HFFc6 (cell line): ENCODE results near the gene RBM19. TPM values are rescaled to one million over a fixed set of nuclear protein-coding genes. Genes with fewer than 3 reads are reported as not detected.

Experiments used
- DNase-seq: peaks from one replicate; pipeline ENCODE4 v3.0.0-alpha.2; 2018
- H3K27ac Mint-ChIP-seq: 2 replicates; pipeline ENCODE4 v1.8.0; 2020; ENCODE audit warnings: mild to moderate bottlenecking, mixed read lengths
- H3K27me3 Mint-ChIP-seq: 2 replicates; pipeline ENCODE4 v1.8.0; 2021; ENCODE audit warnings: mild to moderate bottlenecking, moderate library complexity, mixed read lengths; ENCODE audit not compliant: insufficient read depth
- H3K36me3 Mint-ChIP-seq: 2 replicates; pipeline ENCODE4 v1.8.0; 2021; ENCODE audit warnings: low read depth, mixed read lengths
- H3K4me1 Mint-ChIP-seq: 2 replicates; pipeline ENCODE4 v1.8.0; 2020; ENCODE audit warnings: low read depth, mixed read lengths
- H3K4me3 Mint-ChIP-seq: 2 replicates; pipeline ENCODE4 v1.8.0; 2020; ENCODE audit warnings: mild to moderate bottlenecking, moderate library complexity, mixed read lengths
- H3K9me3 Mint-ChIP-seq: 2 replicates; pipeline ENCODE4 v1.8.0; 2020; ENCODE audit warnings: mild to moderate bottlenecking, mixed read lengths
- CTCF ChIP-seq: fragments of 200-600 bp; sonication (generic); IDR thresholded peaks from 2 replicates; pipeline ENCODE4 v1.5.0; 2021; ENCODE audit warnings: antibody characterized with exemption, mild to moderate bottlenecking
- total RNA-seq, 6 experiments: library from RNA; stranded (reverse); fragmentation: NEBNext Ultra II Directional; extraction: Animal tissue kit (Norgen Biotek cat#: 25700); gene quantifications; 2 replicates in 1 of 6; 3 replicates in 5 of 6; pipeline ENCODE4 v1.2.3, GENCODE V29; 2021

Gene RBM19
- total RNA-seq, 6 experiments from 2014 or later = 27.8 to 34.8 (median 29.8) TPM

GRCh38 chr12:113889076-113889475 is 77.0 kb downstream of the RBM19 start:
- Mint-ChIP-seq H3K4me1 (peaks cover 30% of the 10 kb centered on the region), H3K27me3 (peaks cover 3% of the 10 kb centered on the region)

GRCh38 chr12:113888435-113888834 is 77.7 kb downstream of the RBM19 start:
- no peak for TF ChIP-seq CTCF
- Mint-ChIP-seq H3K36me3 (peaks cover 11% of the 10 kb centered on the region), H3K4me1 (peaks cover 30% of the 10 kb centered on the region), H3K4me3 (no peak overlapping the region), H3K27me3 (peaks cover 3% of the 10 kb centered on the region), H3K27ac (no peak overlapping the region), H3K9me3 (no peaks in the 10 kb centered on the region)
- no peak for DNase-seq

More at GRCh38 chr12:113889076-113889475, 77.0 kb downstream of the RBM19 start:
- no peaks in the 10 kb centered on the region for H3K9me3 Mint-ChIP-seq
- peak overlapping the region; percentile 62 for H3K27ac Mint-ChIP-seq
- TF ChIP-seq CTCF = peak; percentile 52
- H3K4me3 Mint-ChIP-seq = peak overlapping the region; percentile 82
- peak; percentile 73 for DNase-seq
- peaks cover 11% of the 10 kb centered on the region for H3K36me3 Mint-ChIP-seq

- peaks cover 11% of the 10 kb centered on the region for H3K36me3 Mint-ChIP-seq
- no peak overlapping the region for H3K27ac Mint-ChIP-seq
- H3K27me3 Mint-ChIP-seq = peaks cover 3% of the 10 kb centered on the region
- H3K9me3 Mint-ChIP-seq = no peaks in the 10 kb centered on the region
- H3K4me1 Mint-ChIP-seq = peaks cover 30% of the 10 kb centered on the region
- no peak overlapping the region for H3K4me3 Mint-ChIP-seq
- no peak for TF ChIP-seq CTCF
- DNase-seq = no peak
Measured at GRCh38 chr12:113887906-113888305, 78.2 kb downstream of the RBM19 start.

GRCh38 chr12:113886721-113887120 is 79.4 kb downstream of the RBM19 start:
- Mint-ChIP-seq H3K4me3 (no peak overlapping the region), H3K4me1 (peaks cover 24% of the 10 kb centered on the region), H3K9me3 (no peaks in the 10 kb centered on the region), H3K36me3 (peaks cover 11% of the 10 kb centered on the region), H3K27me3 (peaks cover 3% of the 10 kb centered on the region), H3K27ac (no peak overlapping the region)
- no peak for TF ChIP-seq CTCF
- no peak for DNase-seq

GRCh38 chr12:113884392-113884791 is 81.7 kb downstream of the RBM19 start:
- Mint-ChIP-seq H3K4me1 (peaks cover 11% of the 10 kb centered on the region), H3K27me3 (no peaks in the 10 kb centered on the region), H3K9me3 (no peaks in the 10 kb centered on the region), H3K27ac (no peak overlapping the region), H3K4me3 (no peak overlapping the region), H3K36me3 (peaks cover 14% of the 10 kb centered on the region)
- no peak for DNase-seq
- TF ChIP-seq CTCF = no peak

- no peaks in the 10 kb centered on the region for H3K4me1 Mint-ChIP-seq
- H3K27ac Mint-ChIP-seq = no peak overlapping the region
- DNase-seq = no peak
- no peaks in the 10 kb centered on the region for H3K9me3 Mint-ChIP-seq
- peaks cover 15% of the 10 kb centered on the region for H3K36me3 Mint-ChIP-seq
- H3K4me3 Mint-ChIP-seq = no peak overlapping the region
- TF ChIP-seq CTCF = no peak
- H3K27me3 Mint-ChIP-seq = no peaks in the 10 kb centered on the region; the same call in 1 of the 2 replicates
Measured at GRCh38 chr12:113882690-113883089, 83.4 kb downstream of the RBM19 start.
